CD4-positive, alpha-beta T cell treated with Interleukin-17A for 1 hour (primary cell): Measurements from ENCODE around the gene CELA3A.
"Not testable (repeated sequence)": the region's sequence is repeated elsewhere in the genome, so short reads cannot be mapped to it uniquely, and the experiment has no call there.

Experiments used
- DNase-seq: peaks from one replicate; pipeline ENCODE4 v3.0.0-alpha.2; 2020

CELA3A gene

DNA sequence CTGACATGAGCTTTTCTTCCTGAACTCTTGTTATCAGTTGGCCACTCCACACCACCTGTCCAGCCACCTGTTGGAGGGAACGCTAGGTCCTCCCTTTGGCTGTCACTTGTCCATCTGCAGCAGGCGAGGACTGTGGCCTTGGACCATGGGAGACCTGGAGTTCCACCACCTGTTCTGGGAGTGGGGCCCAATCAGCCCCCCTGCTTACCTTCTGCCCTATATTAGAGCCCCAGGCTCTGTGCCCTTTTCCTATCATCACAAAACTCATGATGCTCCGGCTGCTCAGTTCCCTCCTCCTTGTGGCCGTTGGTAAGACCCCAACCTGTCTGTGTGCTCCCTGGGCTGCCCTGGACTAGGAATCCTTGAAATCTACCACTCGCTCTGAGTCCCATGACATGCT, at the start of gene CELA3A:
CELA3A (plus strand) TSS at position 249 of the 400 bp plus-strand sequence; CDS start at position 267, 18 bp downstream.
- DNase-seq: no peak

GRCh38 chr1:21952786-21953520, 48.5 kb upstream of the CELA3A start:
- no peak for DNase-seq

- DNase-seq: no peak
Observed at GRCh38 chr1:21955058-21955457, 46.4 kb upstream of the CELA3A start.

DNA sequence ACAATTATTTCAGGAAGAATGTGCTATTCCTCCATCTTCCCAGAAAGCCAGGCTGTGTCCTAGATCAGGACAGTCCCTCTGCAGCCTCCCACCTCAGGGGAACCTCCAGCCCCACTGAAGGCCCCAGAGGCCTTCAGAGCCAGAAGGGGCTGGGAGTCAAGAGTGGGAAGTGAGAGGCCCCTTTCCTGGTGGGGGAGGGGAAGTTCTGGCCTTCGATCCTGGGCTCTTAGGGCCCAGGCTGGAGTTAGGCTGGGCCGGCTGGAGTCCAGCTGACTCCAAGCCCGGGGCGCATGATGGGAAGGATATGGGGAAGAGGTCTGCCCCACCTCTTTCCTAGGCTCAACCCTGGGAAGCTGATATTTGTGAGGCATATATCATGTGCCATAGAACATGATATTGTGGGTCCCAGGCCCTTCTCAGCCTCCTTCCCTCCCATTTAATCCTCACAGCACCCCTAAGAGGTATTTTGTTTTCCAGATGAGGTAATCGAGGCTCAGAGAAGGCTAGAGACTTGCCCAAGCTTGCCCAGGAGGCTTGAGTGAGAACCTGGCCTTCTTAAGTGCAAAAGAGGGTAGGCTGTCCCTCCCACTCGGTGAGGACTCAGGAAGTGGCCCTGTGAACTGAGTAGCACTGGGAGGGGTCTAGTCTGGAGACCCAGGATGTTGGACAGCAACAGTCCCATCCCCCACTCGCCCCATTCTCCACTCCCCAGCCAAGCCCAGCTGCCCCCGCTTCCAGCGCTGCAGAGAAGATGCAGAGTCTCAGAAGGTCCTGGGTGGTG, 45.8 kb upstream of the CELA3A start:
- no peak for DNase-seq

DNA sequence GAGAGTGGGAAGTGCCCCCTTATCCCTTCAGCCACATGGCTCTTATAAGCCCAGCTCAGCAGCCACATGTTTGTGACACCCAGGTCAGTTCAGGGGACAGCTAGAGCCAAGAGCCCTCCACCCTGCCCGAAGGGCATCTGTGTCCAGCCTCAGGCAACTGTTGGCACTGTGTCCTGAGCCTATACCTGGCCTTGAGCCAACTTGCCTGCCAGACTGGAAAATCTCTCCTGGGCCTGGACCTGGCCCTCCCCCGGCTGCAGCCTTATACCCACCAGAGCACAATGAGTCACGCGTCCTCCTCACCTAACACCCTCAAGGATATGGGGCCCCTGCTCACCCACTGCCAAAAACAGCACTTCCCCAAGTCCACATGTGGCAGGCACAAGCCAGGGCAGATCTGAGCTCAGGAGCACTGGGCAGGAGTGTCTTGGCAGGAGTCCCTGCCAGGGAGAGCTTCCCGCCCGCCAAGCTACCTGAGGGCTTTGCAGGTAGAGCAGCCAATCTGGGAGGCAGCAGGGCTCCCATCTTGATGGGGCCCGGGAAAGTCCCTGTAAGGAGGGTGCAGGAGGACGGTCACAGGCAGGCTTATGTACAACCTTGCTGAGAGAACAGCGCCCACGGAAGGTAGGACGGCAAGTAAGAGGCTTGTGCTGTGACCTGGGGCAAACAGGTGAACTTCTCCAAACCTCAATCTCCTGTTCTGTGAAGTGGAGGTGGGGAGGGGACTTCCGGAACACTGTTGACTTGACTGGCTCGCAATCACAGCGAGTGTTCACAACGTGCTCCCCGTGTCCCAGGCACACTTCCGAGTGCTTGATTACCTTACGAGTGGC, 44.5 kb upstream of the CELA3A start:
- DNase-seq: peak; percentile 80

DNA sequence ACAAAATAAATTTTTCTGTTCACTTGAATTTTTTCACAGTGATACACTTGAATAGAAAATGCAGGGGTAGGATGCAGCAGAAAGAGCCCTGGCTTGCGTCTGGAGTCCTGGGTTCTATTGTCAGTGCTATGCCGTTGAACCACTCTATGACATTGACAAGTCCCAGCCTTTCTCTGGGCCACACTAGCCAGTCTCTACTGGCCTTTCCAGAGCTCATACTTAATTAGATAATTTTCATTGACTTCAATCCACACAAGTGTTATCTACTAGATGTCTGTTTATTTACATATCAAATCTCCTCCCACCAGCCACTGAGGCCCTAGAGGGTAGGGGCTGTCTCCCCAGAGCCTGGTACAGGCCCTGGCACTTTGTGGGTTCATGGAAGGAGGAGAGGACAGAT, 40.1 kb upstream of the CELA3A start:
- DNase-seq: no peak

DNA sequence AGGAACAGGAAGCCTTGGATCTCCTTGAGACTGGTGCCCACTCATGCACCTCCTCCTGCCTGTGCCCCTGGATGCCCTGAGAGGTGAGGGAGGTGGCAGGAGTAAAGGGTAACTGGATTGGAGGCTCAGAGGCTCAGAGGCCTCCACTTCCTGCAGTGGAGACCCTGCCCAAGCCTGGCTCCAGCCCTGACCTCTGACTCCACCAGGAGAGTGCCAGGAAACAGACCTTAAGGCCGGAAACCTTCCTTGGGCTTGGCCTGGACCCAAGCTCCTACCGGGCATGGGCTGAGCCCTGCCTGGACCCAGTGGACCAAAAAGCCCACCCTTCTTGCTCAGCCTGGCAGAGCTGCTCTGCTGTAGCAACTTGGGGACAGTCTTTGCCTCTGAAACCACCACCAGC, 39.7 kb upstream of the CELA3A start:
- DNase-seq: no peak

DNA sequence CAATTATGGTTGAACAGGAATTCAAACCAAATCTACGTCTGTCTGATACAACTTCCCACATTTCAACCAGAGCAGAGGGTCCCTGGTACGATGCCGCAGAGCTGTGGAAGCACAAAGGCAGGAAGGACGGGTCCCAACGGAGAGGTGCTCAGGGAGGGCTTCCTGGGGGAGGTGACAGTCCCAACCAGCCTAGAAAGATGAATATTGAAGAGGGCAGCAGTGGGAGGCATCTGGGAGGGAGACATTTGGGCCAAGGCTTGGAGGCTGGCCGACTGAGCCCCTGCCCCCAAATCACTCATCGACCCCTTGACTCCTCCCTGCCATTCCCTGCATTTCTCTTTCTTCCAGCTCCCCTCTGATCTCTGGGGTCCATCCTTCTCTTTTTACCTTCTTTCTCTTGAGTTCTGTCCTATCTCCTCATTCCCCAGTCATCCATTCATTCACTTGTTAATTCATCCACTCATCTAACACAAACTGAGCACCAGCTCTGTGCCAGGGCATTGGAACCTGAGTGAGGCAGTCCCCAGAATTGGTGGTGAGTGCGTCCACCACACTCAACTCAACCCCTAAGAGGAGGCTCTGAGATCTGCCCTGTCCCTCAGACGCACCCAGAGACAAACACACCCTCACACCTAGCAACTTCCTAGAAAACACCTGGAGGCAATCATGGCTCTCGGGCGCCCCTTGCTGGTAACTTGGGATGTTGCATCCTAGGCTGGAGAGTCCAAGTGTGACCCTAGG, 37.8 kb upstream of the CELA3A start:
- DNase-seq: peak; percentile 83

DNA sequence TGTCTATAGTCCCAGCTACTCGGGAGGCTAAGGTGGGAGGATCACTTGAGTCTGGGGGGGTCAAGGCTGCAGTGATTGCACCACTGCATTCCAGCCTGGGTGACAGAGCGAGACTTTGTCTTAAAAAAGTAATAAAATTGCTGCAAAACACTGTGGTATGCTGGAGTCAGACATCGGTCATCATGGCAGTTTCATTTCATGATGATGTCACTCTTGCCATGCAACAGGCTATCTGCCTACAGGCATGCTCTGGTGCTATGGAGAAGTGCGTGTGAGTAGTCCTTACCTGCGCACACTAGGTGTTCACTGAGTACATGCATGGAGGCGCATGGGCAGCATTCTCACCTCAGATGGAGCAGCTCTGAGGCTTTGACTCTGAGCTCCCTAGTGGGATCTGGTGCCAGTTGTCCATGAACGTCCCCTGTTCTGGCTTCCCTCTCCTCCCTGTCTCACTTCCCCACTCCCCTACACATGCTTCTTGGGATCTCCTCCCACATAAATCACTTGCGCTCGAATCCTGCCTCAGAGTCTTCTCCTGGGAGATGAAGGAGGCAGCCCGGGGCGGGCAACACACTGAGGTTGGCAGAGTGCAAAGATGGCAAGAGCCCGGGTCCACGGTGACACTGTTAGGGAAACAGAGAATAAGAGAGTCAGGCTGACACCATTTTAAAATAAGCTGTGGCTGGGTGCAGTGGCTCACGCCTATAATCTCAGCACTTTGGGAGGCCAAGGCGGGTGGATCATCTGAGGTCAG, 35.0 kb upstream of the CELA3A start:
- no peak for DNase-seq

DNA sequence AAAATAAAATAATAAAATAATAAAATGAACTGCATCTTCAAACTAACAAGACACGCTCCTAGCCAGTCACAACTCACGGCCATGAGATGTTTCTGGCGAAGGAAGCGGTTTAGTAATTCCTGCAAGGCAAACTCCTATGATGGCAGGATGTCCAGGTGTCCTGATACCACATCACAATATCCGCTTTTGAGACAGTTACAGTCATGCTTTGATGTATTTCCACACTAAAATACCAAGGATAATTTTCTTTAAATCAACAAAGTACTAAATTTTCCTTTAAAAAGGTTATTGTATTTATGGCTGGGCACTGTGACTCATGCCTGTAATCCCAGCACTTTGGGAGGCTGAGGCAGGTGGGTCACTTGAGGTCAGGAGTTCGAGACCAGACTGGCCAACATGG, 34.2 kb upstream of the CELA3A start:
- DNase-seq: not testable (repeated sequence)

DNA sequence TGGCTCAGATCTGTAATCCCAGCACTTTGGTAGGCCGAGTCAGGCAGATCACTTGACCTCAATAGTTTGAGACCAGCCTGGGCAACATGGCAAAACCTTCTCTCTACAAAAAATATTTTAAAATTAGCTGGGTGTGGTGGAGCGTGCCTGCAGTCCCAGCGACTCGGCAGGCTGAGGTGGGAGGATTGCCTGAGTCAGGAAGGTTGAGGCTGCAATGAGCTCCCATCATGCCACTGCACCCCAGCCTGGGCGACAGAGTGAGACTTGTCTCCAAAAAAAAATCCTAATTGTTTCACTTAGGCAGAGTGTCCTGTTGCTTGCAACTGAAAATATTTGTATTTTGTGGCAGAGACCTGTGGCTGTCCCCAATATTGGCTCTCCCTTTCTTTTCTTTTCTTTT, 32.4 kb upstream of the CELA3A start:
- DNase-seq: not testable (repeated sequence)

- not testable (repeated sequence) for DNase-seq
Observed at GRCh38 chr1:21970523-21970922, 30.9 kb upstream of the CELA3A start.

- DNase-seq: not testable (repeated sequence)
Observed at GRCh38 chr1:21972973-21973441, 28.4 kb upstream of the CELA3A start.

DNA sequence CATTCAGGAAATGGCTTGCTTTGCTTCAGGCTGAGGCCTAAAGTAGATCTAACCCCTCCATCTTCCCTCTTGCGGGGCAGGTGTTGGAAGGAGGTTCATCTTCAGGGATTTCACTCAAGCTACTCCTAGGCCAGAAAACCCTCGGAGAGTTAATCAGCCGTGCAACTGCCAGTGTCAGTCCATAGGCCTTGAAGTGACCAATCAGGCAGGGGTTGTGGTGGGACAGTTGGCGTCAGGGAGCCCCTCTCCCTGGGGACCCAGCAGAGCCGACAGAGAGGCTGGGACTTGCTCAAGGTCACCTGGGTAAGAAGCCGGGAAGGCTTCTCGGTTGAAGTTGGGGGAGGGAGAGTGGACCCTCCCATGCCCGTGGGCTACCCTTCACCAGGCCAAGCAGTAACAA, 27.5 kb upstream of the CELA3A start:
- not testable (repeated sequence) for DNase-seq

- DNase-seq: not testable (repeated sequence)
Observed at GRCh38 chr1:21974699-21975098, 26.8 kb upstream of the CELA3A start.

DNA sequence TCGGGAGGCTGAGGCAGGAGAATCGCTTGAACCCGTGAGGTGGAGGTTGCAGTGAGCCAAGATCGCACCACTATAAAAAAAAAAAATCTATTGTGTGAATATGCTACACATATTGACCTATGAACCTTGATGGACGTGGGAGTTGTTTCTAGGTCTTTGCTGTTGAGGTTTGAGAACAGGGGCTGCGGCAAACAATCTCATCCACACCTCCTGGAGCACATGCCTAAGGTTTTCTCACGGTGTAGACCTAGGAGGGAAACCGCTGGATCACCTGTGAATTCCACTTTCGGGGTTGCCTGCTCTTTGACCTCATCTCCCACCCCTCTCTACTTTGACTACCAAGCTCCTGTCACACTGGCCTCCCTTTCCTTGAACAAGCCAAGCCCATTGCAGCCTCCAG, 26.2 kb upstream of the CELA3A start:
- DNase-seq: not testable (repeated sequence)

- DNase-seq: not testable (repeated sequence)
Observed at GRCh38 chr1:21976703-21977239, 24.7 kb upstream of the CELA3A start, which contains the start of gene CELA3B. CELA3B (plus strand) TSS chr1:21977022; CDS start chr1:21977040, 18 bp downstream.

DNA sequence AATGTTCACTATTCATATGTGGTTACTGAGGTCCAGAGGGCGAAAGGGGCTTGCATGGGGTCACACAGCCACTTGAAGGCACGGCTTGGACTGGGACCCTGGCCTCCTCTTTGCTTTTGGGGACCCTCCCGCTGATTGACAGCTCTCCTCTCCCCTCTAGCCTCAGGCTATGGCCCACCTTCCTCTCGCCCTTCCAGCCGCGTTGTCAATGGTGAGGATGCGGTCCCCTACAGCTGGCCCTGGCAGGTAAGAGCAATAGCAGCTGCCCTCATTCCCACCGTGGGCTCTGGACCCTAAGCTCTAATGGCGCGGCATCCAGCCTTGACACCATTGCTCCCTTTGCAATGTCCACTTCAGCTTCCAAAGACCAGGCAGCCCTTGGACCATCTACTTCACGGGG, 23.2 kb upstream of the CELA3A start:
- DNase-seq: not testable (repeated sequence)

DNA sequence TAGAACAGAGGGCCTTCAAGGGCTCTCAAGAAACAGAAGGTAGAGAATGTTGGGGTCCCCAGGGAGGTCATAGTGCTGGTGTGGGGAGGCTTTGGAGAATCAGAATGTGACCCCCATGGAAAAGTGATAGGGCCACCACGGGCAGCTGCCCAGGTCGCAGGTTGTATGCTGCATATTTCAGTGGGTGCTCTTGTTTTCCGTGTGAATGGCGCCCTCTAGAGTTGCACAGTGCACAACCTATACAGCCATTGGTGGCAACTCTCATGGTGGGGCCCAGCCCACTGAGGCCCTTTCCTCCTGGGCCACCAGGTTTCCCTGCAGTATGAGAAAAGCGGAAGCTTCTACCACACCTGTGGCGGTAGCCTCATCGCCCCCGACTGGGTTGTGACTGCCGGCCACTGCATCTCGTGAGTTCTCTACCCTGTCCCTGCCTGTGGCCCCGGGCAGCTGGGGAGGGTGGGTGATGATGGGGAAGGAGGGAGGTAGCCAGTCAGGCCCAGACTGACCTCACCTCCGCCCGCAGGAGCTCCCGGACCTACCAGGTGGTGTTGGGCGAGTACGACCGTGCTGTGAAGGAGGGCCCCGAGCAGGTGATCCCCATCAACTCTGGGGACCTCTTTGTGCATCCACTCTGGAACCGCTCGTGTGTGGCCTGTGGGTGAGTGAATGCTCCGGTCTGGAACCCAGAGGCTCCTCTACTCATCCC, 20.8 kb upstream of the CELA3A start:
- not testable (repeated sequence) for DNase-seq

GRCh38 chr1:21981253-21981652, 20.2 kb upstream of the CELA3A start:
- not testable (repeated sequence) for DNase-seq
